ENCODE data around the gene RSBN1.
"Not testable (repeated sequence)": the region's sequence is repeated elsewhere in the genome, so short reads cannot be mapped to it uniquely, and the experiment has no call there.

RSBN1 gene

DNA sequence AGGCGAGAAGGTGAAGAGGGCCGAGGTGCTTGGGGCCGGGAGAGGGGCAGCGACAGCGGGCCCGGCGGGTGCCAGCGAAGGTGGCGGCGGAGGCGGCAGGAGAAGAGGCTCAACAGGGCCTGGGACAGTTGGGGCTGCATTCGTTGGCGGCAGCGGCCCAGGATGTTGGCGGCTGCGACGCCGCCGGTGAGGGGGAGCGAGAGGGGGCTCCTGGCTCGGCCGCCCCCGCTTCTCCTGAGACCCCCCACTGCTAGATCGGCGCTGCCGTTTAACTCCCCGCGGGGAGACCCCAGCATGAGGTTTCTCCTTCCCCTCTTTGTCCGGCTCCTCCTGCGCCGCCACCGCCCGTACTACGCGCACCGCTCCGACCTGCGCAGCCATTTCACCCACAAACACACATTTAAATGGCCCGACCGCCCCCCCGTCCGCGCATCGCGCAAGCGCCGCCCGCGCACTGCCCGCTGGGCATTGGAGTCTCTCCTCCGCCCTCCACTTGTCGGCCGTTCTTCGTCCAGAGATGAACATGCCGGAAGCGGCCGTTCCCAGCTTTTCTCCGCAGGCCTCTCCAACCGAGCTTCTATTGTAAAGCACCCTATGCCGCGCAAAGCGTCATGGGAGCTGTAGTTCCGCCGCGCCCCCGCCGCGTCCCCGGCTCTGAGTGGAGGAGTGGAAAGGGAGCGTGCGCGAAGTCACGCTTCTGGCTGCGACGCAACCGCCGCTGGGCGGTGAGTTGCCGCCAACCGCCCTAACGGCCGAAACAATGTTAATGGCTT lies at the start of gene RSBN1:
RSBN1 (minus strand) TSS at position 589 of the 773 bp plus-strand sequence; CDS start at position 525, 64 bp downstream.
- peak within 1 kb of the TSS; percentile 63 to 97 (median 93) for H3K27ac ChIP-seq
- peak within 1 kb of the TSS; percentile 57 to 97 (median 85) for H3K4me3 ChIP-seq

DNA sequence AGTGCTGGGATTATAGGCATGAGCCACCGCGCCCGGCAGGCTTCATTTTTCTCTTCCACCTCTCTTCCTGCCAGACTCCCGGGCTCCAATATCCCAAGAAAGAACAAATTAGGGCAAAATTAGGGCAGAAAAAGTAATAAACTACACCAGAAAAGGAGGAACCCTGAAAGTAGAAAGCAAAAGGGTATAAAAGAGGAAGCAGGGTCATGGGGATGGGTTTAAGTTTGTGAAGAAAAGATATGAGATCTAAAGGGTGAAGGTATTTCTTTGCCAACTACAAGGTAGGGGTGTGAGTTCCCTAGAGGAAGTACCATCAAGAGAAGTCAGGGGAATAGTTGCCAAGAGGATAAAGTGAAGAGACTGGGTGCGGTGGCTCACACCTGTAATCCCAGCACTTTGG lies 49.4 kb upstream of the RSBN1 start:
- Histone ChIP-seq H3K4me3 (no peak overlapping the region), H3K27ac (peak overlapping the region in 4 of 21 experiments; percentile 15 to 51 (median 24))

- Histone ChIP-seq H3K27ac (peak overlapping the region in 7 of 21 experiments; percentile 2 to 55 (median 22)), H3K4me3 (no peak overlapping the region)
Observed at GRCh38 chr1:113860891-113861290, 48.6 kb upstream of the RSBN1 start.

- H3K4me3 ChIP-seq, result no peak overlapping the region
- H3K27ac ChIP-seq, result peak overlapping the region in 7 of 21 experiments; percentile 2 to 51 (median 22)
Observed at GRCh38 chr1:113859478-113860175, 47.4 kb upstream of the RSBN1 start.

GRCh38 chr1:113858982-113859381 lies 46.7 kb upstream of the RSBN1 start:
- Histone ChIP-seq H3K4me3 (no peak overlapping the region), H3K27ac (peak overlapping the region in 6 of 21 experiments; percentile 2 to 51 (median 20))

DNA sequence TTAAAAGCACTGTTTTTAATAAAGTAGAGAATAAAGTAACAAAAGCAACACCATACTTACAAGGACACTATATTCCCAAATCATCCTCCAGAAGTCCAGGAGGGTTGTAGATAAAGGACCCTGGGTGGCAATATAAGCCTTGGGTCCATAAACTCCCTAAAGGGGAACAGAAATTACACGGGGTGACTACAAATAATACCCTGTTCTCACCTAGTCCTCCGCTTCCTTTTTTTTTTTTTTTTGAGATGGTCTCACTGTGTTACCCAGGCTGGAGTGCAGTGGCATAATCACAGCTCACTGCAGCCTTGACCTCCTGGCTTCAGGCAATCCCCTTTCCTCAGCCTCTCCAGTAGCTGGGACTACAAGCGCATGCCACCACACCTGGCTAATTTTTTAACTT lies 46.1 kb upstream of the RSBN1 start:
- no peak overlapping the region for H3K4me3 ChIP-seq
- H3K27ac ChIP-seq, result peak overlapping the region in 2 of 21 experiments; percentile 42 to 51

- Histone ChIP-seq H3K27ac (peak overlapping the region in 2 of 21 experiments; percentile 27 to 42), H3K4me3 (no peak overlapping the region)
Observed at GRCh38 chr1:113857776-113858175, 45.5 kb upstream of the RSBN1 start.

DNA sequence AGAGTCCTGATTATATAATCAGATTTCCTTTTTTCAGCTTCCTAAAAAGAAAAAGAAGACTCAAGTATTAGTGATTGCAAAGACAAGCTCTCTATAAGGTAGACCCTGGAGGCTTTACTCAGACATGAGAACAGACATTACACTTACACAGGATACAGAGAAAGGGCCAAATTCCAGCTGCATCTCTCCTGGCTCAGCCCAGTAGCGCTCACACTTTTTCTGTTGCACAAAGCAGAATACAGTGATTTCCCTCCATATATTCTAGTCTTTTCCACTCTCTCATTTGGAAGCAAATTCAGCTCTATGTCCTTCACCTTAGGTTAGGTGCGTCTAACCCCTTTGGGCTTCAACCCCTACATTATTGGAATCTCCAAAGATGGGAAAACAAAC lies 44.1 kb upstream of the RSBN1 start:
- Histone ChIP-seq H3K27ac (no peak overlapping the region), H3K4me3 (no peak overlapping the region)

- no peak overlapping the region for H3K4me3 ChIP-seq
- no peak overlapping the region for H3K27ac ChIP-seq
Observed at GRCh38 chr1:113855630-113856400, 43.5 kb upstream of the RSBN1 start.

- H3K4me3 ChIP-seq, result no peak overlapping the region
- no peak overlapping the region for H3K27ac ChIP-seq
Observed at GRCh38 chr1:113854234-113854633, 42.0 kb upstream of the RSBN1 start.

- peak overlapping the region in 1 of 21 experiments; percentile 33 for H3K27ac ChIP-seq
Observed at GRCh38 chr1:113852694-113853093, 40.4 kb upstream of the RSBN1 start.

GRCh38 chr1:113850127-113850796 lies 38.0 kb upstream of the RSBN1 start:
- no peak overlapping the region for H3K27ac ChIP-seq

More at GRCh38 chr1:113852694-113853093, 40.4 kb upstream of the RSBN1 start:
- not testable (repeated sequence) for H3K4me3 ChIP-seq

GRCh38 chr1:113849072-113849471 lies 36.8 kb upstream of the RSBN1 start:
- H3K4me3 ChIP-seq, result no peak overlapping the region
- no peak overlapping the region for H3K27ac ChIP-seq

More at GRCh38 chr1:113850127-113850796, 38.0 kb upstream of the RSBN1 start:
- no peak overlapping the region for H3K4me3 ChIP-seq

GRCh38 chr1:113846391-113847035 lies 34.2 kb upstream of the RSBN1 start:
- Histone ChIP-seq H3K27ac (no peak overlapping the region), H3K4me3 (no peak overlapping the region)

DNA sequence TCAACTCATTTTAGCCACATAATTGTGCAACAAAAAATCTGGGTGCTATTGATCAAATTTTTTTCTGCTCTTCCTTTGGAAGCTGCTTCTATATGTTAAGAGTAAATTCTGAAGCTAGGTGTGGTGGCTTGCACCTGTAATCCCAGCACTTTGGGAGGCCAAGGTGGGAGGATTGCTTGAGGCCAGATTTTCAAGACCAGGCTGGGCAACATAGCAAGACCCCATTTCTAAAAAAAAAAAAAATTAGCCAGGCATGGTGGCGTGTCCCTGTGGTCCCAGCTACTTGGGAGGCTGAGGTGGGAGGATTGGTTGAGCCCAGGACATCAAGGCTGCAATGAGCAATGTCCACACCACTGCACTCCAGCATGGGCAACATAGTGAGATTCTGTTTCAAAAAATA lies 24.3 kb upstream of the RSBN1 start:
- no peak overlapping the region for H3K27ac ChIP-seq
- H3K4me3 ChIP-seq, result no peak overlapping the region

DNA sequence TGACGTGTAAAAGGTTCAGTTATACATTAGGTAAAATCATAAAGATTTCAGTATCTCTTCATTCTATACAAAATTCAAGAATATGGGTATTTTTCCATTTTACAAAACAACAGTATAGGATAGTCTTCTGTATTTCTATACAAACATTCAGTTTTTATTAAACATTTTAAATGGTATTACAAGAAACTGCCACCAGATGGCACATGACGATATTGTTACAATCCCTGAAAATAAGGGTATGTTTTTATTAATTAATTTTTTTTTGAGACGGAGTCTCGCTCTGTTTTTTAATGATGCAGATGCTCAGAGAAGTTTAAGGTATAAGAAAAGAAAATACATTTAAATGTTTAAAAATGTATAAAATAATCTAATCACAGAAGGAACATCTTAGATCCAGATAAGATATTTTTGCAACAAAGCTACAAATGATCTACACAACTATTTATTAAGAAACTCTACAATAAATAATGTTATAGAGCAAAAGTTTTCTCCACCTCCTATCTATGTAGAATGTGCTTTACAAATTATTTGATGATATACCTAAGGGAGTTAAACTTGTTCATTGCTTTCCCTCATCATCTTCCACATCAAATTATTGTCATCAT lies 23.5 kb upstream of the RSBN1 start:
- H3K4me3 ChIP-seq, result no peak overlapping the region
- no peak overlapping the region for H3K27ac ChIP-seq

GRCh38 chr1:113834716-113835115 lies 22.4 kb upstream of the RSBN1 start:
- no peak overlapping the region for H3K27ac ChIP-seq
- no peak overlapping the region for H3K4me3 ChIP-seq

DNA sequence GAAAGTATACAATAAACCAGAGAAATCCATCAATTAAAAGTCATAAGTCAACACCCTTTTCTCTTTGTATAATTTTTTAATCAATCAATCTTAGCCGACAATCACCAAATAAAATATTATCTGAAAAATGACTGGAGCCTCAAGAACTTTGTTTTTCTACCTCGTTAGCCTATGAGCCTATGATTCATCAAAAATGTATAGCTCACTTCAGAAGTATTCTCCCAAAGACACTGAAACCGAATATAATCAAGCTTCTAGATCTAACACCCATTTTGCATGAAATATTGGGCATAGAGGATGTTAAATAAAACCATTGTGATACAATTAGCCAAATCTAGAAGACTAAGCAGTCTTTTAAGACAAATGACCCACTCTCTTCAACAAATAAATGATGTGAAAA lies 17.8 kb upstream of the RSBN1 start:
- H3K27ac ChIP-seq, result no peak overlapping the region
- H3K4me3 ChIP-seq, result no peak overlapping the region

- H3K4me3 ChIP-seq, result no peak overlapping the region
- H3K27ac ChIP-seq, result no peak overlapping the region
Observed at GRCh38 chr1:113821916-113822315, 9.6 kb upstream of the RSBN1 start.

Data from skin epidermis (tissue), 12 donors.